Measurements from ENCODE around the gene DOCK11.

DNA sequence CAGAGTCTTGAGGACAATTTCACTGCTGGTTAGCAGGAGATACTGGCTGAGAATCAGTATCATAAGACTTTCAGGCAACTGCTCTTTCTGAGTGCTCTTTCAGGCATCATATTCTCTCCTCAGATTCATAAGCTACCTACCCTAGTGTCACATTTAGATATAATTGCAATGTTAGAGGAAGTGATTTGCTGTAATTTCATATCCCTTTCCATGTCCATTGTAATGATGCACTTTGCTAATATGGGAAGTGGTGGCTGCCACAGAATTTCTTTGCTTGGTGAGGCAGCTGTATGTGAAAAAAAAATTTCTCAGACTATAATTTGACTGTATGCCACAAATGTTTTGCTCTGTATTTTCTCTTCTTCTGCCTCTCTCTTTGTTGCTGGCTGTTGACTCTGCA, 63.3 kb downstream of the DOCK11 start:
- TF ChIP-seq EZH2 (IDR thresholded peaks at IDR 0.05) = no peak
- no peak for TF ChIP-seq FOXP2 (optimal IDR thresholded peaks at IDR 0.05; ENCODE audit: control extremely low read depth, extremely low read length, insufficient read depth)
